B cell (primary cell): ENCODE data around the gene EFCAB13.

Source experiments
- EZH2 ChIP-seq: IDR thresholded peaks from 2 replicates; pipeline ENCODE4 v1.6.1; 2012; ENCODE audit warnings: borderline replicate concordance, low read depth, mild to moderate bottlenecking, moderate library complexity, low read length; ENCODE audit not compliant: insufficient read depth, poor library complexity, severe bottlenecking
- TF ChIP-seq, protein P1 (sequence below): fragments of 200-600 bp; IDR thresholded peaks from one replicate; pipeline ENCODE4 v1.8.0; 2022; ENCODE audit warnings: antibody characterized with exemption, mild to moderate bottlenecking

DNA sequence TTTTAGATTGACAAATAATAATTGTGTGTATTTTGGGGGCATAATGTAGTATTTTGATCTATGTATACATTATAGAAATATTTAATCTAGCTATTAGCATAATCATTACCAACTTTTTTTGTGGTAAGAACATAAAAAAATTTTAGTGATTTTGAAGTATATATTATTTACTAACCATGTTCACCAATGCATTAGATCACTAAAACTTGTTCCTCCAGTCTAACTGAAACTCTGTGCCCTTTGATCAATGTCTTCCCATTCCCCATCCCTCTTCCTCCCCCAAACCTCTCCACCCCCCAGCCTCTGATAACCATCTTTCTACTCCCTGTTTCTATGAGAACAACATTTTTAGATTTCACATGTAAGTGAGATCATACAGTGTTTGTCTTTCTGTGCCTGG is 8.5 kb downstream of the EFCAB13 start:
- TF ChIP-seq, protein P1, sequence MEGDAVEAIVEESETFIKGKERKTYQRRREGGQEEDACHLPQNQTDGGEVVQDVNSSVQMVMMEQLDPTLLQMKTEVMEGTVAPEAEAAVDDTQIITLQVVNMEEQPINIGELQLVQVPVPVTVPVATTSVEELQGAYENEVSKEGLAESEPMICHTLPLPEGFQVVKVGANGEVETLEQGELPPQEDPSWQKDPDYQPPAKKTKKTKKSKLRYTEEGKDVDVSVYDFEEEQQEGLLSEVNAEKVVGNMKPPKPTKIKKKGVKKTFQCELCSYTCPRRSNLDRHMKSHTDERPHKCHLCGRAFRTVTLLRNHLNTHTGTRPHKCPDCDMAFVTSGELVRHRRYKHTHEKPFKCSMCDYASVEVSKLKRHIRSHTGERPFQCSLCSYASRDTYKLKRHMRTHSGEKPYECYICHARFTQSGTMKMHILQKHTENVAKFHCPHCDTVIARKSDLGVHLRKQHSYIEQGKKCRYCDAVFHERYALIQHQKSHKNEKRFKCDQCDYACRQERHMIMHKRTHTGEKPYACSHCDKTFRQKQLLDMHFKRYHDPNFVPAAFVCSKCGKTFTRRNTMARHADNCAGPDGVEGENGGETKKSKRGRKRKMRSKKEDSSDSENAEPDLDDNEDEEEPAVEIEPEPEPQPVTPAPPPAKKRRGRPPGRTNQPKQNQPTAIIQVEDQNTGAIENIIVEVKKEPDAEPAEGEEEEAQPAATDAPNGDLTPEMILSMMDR: no peak
- no peak for TF ChIP-seq EZH2
